Stimulated activated CD8-positive, alpha-beta memory T cell treated with anti-CD3 and anti-CD28 coated beads, Interleukin-12 subunit alpha, Interleukin-12 subunit beta, amount 100 ng/mL, for 1 hour (primary cell): ENCODE measurements around the gene AMBP.
"Not testable (repeated sequence)": the region's sequence is repeated elsewhere in the genome, so short reads cannot be mapped to it uniquely, and the experiment has no call there.

ENCODE experiments used
- DNase-seq: peaks from one replicate; pipeline ENCODE4 v3.0.0-alpha.2; 2020; ENCODE audit warnings: low read depth

Gene AMBP

GRCh38 chr9:114050646-114051045 is 27.5 kb downstream of the AMBP start:
- DNase-seq: no peak

- no peak for DNase-seq
Observed at GRCh38 chr9:114050226-114050568, 27.9 kb downstream of the AMBP start.

GRCh38 chr9:114049441-114050225 is 28.5 kb downstream of the AMBP start:
- DNase-seq: no peak

GRCh38 chr9:114048533-114049415 is 29.3 kb downstream of the AMBP start:
- no peak for DNase-seq

GRCh38 chr9:114047717-114048116 is 30.4 kb downstream of the AMBP start:
- no peak for DNase-seq

DNA sequence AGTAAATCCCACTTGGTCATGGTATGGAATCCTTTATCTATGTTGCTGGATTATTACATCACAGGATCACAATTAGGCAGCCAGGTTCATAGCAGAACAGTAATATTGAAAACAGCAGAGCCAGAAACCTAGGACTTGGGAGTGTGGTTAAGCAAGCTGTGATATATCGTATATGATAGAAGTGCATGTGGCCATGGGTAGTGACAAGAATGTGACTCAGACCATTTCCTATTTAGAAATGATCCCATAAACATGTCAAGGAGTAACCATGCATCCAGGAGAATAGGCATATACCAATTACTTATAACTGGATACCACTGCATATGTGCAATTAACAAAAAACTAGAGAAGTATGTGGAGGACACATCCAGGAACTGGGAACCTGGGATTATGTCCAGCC is 31.2 kb downstream of the AMBP start:
- DNase-seq: no peak

DNA sequence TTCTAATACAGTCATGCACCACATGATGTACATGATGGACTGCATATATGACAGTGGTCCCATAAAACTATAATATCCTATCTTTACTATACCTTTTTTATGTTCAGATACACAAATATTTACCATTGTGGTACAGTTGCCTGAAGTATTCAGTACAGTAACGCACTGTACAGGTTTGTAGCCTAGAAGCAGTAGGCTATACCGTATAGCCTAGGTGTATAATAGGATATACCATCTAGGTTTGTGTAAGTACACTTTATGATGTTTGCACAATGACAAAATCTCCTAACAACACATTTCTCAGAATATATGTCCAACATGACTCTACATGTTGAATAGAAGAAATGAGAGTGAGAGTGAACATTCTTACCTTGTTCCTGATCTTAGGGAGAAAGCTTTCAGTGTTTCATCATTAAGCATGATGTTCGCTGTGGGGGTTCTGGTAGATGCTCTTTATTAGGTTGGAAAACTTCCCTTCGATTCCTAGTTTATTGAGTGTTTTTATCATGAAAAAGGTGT is 31.8 kb downstream of the AMBP start:
- no peak for DNase-seq

- DNase-seq: not testable (repeated sequence)
Observed at GRCh38 chr9:114043660-114044059, 34.4 kb downstream of the AMBP start.

DNA sequence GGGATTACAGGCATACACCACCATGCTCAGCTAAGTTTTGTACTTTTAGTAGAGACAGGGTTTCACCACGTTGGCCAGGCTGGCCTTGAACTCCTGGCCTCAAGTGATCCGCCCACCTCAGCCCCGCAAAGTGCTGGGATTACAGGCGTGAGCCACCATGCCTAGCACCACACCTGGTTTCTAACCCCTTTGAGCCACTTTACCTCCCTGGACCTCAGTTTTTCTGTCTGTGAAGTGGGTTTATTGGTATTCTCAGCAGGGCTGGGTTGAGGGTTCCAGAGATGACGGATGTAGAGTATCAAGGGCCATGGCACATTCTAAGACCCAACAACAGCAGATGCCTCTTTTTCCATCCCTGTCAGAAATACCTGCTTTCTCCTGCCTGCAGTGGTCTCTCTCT is 38.6 kb downstream of the AMBP start:
- DNase-seq: no peak

GRCh38 chr9:114038724-114039313 is 39.3 kb downstream of the AMBP start:
- DNase-seq: no peak

GRCh38 chr9:114037961-114038723 is 40.0 kb downstream of the AMBP start:
- DNase-seq: no peak

DNA sequence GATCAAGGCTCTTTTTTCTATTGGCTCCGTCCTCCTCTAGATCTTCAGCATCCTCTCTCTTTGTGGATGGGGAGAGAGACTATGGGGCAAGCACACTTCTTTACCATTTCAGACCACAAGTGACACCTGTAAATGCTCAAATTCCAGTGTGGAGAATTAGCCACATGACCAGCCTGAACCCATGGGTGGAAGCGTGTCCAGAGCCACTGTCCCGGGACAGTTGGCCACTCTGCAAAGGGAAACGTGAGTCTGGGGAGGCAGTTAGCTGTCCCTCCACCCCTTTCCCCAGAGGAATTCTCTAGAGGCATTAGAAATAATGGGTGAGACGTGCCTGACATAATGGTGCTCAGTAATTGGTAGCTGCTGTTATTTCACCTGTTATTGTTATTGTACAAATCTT is 40.9 kb downstream of the AMBP start:
- no peak for DNase-seq

GRCh38 chr9:114035845-114036801 is 42.0 kb downstream of the AMBP start:
- no peak for DNase-seq

DNA sequence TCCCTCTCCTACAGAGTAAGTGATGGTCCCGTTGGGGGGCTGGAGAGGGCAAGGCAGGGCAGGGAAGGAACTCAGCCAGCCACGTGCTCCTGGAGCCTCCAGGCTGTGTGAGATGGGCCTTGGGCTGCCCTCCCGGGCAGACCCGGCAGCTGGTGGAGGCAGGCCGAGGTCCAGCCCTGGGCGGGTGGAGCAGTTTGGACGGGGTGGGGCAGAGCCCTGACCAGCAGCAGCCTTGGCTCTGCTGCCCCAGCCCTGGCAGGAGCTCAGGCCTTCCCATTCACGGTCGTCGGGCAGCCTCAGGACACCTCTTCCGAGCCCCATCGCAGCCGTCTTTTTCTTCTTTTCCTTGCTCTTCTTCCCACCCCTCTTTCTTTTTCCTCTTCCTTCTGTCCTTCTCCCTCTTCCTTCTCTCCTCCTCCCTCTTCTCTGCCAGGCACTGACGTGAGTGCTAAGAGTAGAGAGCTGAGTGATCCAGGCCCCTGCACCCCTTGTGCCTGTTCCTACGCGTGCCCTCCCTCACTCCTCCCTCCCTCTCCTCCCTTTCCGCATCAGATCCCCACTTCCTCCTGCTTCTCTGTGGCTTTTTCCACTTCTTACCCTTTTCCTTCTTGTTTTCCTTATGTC is 42.8 kb downstream of the AMBP start:
- DNase-seq: no peak

- DNase-seq: no peak
Observed at GRCh38 chr9:114034661-114035062, 43.4 kb downstream of the AMBP start.

GRCh38 chr9:114034196-114034595 is 43.9 kb downstream of the AMBP start:
- no peak for DNase-seq

DNA sequence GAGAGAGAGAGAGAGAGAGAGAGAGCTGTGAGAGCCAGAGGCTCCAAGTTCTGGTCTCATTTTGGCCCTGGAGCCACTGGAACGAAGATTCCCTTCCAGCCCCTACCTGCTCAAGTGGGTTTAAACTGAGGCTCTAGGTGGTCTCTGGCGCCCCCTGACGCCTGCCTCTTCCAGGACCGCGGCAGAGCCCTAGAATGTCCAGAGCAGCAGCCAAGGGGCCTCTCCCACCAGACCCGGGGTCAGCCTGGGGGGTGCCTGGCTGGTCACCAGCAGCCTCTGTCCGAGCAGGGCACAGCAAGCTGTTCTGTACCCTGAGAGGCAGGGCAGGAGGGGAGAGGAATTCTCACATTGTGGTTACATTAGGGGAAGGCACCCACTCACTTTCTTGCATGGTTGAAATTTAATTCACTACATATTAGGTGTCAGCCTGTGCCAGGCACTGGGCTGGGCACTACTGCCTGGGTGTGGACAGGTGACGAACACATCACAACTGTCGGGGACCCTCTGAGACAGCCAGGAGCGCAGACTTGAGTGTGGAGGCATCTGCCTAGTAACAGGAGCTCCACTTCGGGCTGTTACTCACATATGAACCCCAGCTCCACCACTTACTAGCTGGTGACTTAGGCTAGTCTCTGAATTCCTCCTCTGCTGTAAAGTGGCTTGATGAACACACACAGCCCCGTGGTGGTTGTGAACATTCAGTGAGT is 44.5 kb downstream of the AMBP start:
- no peak for DNase-seq

- no peak for DNase-seq
Observed at GRCh38 chr9:114031948-114032840, 45.9 kb downstream of the AMBP start.
